ENCODE data around the gene MYO1C.

GRCh38 chr17:1497831-1498230 lies 5.3 kb upstream of the MYO1C start:
- no peak for TF ChIP-seq CTCF (IDR thresholded peaks at IDR 0.05)
- no peak for TF ChIP-seq POLR2AphosphoS5 (IDR thresholded peaks at IDR 0.05; ENCODE audit: low read depth, low read length)
- TF ChIP-seq REST (IDR thresholded peaks at IDR 0.05; ENCODE audit: insufficient read depth in 1 of 2, low read depth in 2 of 2, low read length in 1 of 2), result no peak
- no peak for TF ChIP-seq TCF7L2 (IDR thresholded peaks at IDR 0.05; ENCODE audit: low read depth, low read length)
